ENCODE measurements around the gene ISX. TPM values are rescaled to one million over a fixed set of nuclear protein-coding genes. Genes with fewer than 3 reads are reported as not detected.

The ISX gene
- total RNA-seq, 2 experiments from 2014 or later: not detected

GRCh38 chr22:35092406-35092805 is 26.4 kb downstream of the ISX start:
- Mint-ChIP-seq H3K36me3 (ENCODE audit: low read depth) (no peaks in the 10 kb centered on the region), H3K4me3 (no peak overlapping the region), H3K27me3 (peaks cover 12% of the 10 kb centered on the region), H3K27ac (no peak overlapping the region), H3K9me3 (peaks cover 3% of the 10 kb centered on the region), H3K4me1 (ENCODE audit: low read depth) (no peaks in the 10 kb centered on the region)
- ATAC-seq (no peak), DNase-seq (no peak)
- CTCF ChIA-PET: no interaction called here
- POLR2A ChIA-PET: no interaction called here
- intact Hi-C loops (cut with micrococcal nuclease): no loop called here
- no peak for TF ChIP-seq CTCF (IDR thresholded peaks at IDR 0.05)

DNA sequence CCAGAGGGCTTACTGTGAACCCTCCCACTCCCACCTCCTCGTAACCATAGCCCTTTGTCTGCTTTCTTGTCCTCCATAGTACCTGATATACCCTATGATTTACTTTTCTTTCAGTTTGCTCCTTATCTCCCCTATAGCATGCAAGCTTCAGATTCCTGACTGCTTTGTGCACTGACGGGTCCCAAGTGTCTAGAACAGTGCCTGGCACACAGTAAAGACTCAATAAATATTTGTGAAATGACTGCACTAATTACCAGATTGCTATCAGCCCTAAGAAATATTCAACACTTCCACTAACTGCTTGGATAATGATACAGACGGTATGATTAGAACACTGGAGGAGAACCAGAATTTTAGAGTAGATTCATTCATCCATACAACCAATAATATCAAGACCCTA is 33.0 kb downstream of the ISX start:
- intact Hi-C loops (cut with micrococcal nuclease): no loop called here
- Mint-ChIP-seq H3K4me1 (ENCODE audit: low read depth) (no peaks in the 10 kb centered on the region), H3K9me3 (no peaks in the 10 kb centered on the region), H3K27ac (no peak overlapping the region), H3K27me3 (peaks cover 17% of the 10 kb centered on the region), H3K4me3 (no peak overlapping the region), H3K36me3 (ENCODE audit: low read depth) (no peaks in the 10 kb centered on the region)
- TF ChIP-seq CTCF (IDR thresholded peaks at IDR 0.05): no peak
- no peak for ATAC-seq
- no peak for DNase-seq
- CTCF ChIA-PET: interaction anchor here (2.1 kb wide), 1 partner anchor 51 kb away, joined by 5 read pairs; no protein-coding TSS in a partner anchor
- POLR2A ChIA-PET: no interaction called here

DNA sequence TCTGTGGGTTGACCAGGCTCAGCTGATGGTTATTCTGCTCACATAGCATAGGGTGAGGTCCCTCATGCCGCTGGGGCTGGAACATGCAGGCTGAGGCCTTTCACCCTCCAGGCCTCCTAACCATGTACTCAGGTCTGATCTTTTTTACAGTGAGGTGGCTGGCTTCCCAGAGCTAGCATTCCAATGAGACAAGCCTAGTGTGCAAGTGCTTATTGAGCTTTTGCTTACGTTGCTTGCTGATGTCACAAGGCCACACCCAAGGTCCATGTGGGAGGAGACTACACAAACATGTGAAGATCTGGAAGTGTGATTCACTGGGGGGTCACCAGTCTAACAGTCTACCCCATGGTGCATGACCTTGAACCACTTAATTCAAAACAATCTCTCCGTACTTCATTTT is 33.9 kb downstream of the ISX start:
- Mint-ChIP-seq H3K4me3 (no peak overlapping the region), H3K27me3 (peaks cover 16% of the 10 kb centered on the region), H3K27ac (no peak overlapping the region), H3K9me3 (no peaks in the 10 kb centered on the region), H3K4me1 (ENCODE audit: low read depth) (no peaks in the 10 kb centered on the region), H3K36me3 (ENCODE audit: low read depth) (no peaks in the 10 kb centered on the region)
- intact Hi-C loops (cut with micrococcal nuclease): no loop called here
- DNase-seq (no peak), ATAC-seq (no peak)
- no peak for TF ChIP-seq CTCF (IDR thresholded peaks at IDR 0.05)
- CTCF ChIA-PET: no interaction called here
- POLR2A ChIA-PET: no interaction called here

DNA sequence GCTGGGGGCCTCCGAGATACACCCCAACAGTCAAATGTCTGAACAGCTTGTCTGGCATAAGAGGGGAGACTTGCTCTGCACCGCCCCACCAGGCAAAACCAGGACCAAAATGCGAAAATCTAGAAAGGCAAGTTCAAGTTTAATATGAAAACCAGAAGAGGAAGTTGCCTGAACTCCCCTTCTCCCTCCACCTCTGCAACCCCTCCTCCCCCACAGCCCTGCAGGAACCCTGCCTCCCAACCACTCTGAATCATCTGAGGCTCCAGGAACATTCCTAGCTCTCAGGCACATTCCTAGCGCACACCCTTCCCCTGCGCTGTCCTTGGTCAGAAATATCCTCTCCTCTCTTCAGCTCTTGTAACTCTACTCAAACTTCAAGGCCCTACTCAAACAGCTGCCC is 36.7 kb downstream of the ISX start:
- DNase-seq (no peak), ATAC-seq (no peak)
- Mint-ChIP-seq H3K27ac (no peak overlapping the region), H3K27me3 (peaks cover 7% of the 10 kb centered on the region), H3K9me3 (peaks cover 2% of the 10 kb centered on the region), H3K36me3 (ENCODE audit: low read depth) (no peaks in the 10 kb centered on the region), H3K4me3 (no peak overlapping the region), H3K4me1 (ENCODE audit: low read depth) (no peaks in the 10 kb centered on the region)
- intact Hi-C loops (cut with micrococcal nuclease): no loop called here
- no peak for TF ChIP-seq CTCF (IDR thresholded peaks at IDR 0.05)
- ChIA-PET CTCF (no interaction called here), POLR2A (no interaction called here)

DNA sequence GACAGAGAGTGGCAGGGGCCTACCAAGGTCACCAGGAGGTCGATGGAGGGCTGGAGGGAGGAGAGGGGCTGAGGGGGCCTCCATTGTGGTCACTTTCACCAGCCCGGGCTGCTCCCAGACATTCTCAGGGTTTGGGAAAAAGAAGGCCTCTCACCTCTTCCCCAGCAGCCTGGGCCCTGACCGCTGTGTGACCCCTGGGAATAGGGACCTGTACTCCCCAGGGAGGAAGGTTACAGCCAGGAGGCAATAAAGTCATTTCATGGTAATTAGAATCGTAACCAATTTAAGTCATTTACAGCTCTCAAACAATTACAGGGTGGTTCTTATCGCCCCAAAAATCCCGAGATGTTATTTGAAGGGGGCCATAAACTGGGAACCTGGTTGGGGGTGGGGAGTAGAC is 37.8 kb downstream of the ISX start:
- H3K36me3 Mint-ChIP-seq (ENCODE audit: low read depth): no peaks in the 10 kb centered on the region
- no peak for TF ChIP-seq CTCF (IDR thresholded peaks at IDR 0.05)
- peaks cover 14% of the 10 kb centered on the region for H3K27me3 Mint-ChIP-seq
- ChIA-PET CTCF (no interaction called here), POLR2A (no interaction called here)
- no peak for DNase-seq
- H3K9me3 Mint-ChIP-seq: peaks cover 5% of the 10 kb centered on the region
- H3K4me3 Mint-ChIP-seq: no peak overlapping the region
- H3K27ac Mint-ChIP-seq: no peak overlapping the region
- no peak for ATAC-seq
- H3K4me1 Mint-ChIP-seq (ENCODE audit: low read depth): no peaks in the 10 kb centered on the region
- intact Hi-C loops (cut with micrococcal nuclease): no loop called here

All from activated CD8-positive, alpha-beta T cell treated with anti-CD3 and anti-CD28 coated beads for 36 hours (primary cell).